Transverse colon (tissue), 4 donors: ENCODE measurements around the gene CCDC88B. TPM values are rescaled to one million over a fixed set of nuclear protein-coding genes. Genes with fewer than 3 reads are reported as not detected.

Experiments used
- DNase-seq: peaks from one replicate; pipeline ENCODE4 v3.0.0-alpha.2; 2019
- H3K27ac ChIP-seq, 4 donors: fragments of 200-600 bp; sonication (generic); 2 replicates each; pipeline ENCODE4 v1.5.1; 2016 to 2018; ENCODE audit warnings: inconsistent platforms in 4 of 4
- H3K27me3 ChIP-seq: fragments of 200-600 bp; sonication (generic); 2 replicates; pipeline ENCODE4 v1.5.1; 2017; ENCODE audit warnings: inconsistent platforms
- H3K36me3 ChIP-seq, 4 donors: fragments of 200-600 bp; sonication (generic); 2 replicates each; pipeline ENCODE4 v1.5.1; 2017 to 2019; ENCODE audit warnings: inconsistent platforms in 4 of 4
- H3K4me1 ChIP-seq, 4 donors: fragments of 200-600 bp; sonication (generic); 2 replicates each; pipeline ENCODE4 v1.5.1; 2017 to 2020; ENCODE audit warnings: inconsistent platforms in 4 of 4
- H3K4me3 ChIP-seq, 4 donors: fragments of 200-600 bp; sonication (generic); 1 replicate in 1 of 4; 2 replicates in 3 of 4; pipeline versions ENCODE4 v1.5.1 to v1.6.1; 2017 to 2019; ENCODE audit warnings: inconsistent platforms in 4 of 4
- H3K9me3 ChIP-seq, 2 donors: fragments of 200-600 bp; sonication (generic); 2 replicates each; pipeline ENCODE4 v1.5.1; 2017 to 2019; ENCODE audit warnings: inconsistent platforms in 2 of 2
- CTCF ChIP-seq, 5 experiments: fragments of 200-600 bp in 3 of 5; fragments of 450-650 bp in 2 of 5; sonication (generic) in 3 of 5; IDR thresholded peaks; 1 replicate in 2 of 5; 2 replicates in 3 of 5; pipeline ENCODE4 v1.5.1; 2016 to 2017; ENCODE audit warnings: antibody characterized with exemption in 5 of 5, inconsistent platforms in 3 of 5, mild to moderate bottlenecking in 2 of 5, moderate library complexity in 1 of 5
- EP300 ChIP-seq: sonication (generic); formaldehyde crosslinking; IDR thresholded peaks from one replicate; pipeline ENCODE4 v1.6.1; 2017; ENCODE audit warnings: antibody characterized with exemption, low read depth
- POLR2A ChIP-seq: fragments of 450-650 bp; IDR thresholded peaks from one replicate; pipeline ENCODE4 v1.6.1; 2016; ENCODE audit warnings: antibody characterized with exemption, mild to moderate bottlenecking, moderate library complexity
- POLR2AphosphoS5 ChIP-seq, 3 donors: sonication (generic); formaldehyde crosslinking; IDR thresholded peaks; one replicate each; pipeline ENCODE4 v1.6.1; 2016; ENCODE audit warnings: antibody characterized with exemption in 3 of 3
- WGBS, 2 donors: methylation state at CpG; one replicate each; pipeline ENCODE4 v1.1.5; 2018; ENCODE audit warnings: low coverage in 1 of 2; 5-methylcytosine and 5-hydroxymethylcytosine counted together
- in situ Hi-C, 4 donors: fragments of 200-750 bp; cut with MboI; loops; one replicate each; pipeline versions ENCODE4 v1.15.0 to v1.15.1; 2017; ENCODE audit warnings: low sequenced_read_pairs in 3 of 4, low pct_ligation_motif_present in 1 of 4, low pct_unique_long_range_greater_than_20kb in 1 of 4
- intact Hi-C: fragments of 100-400 bp; cut with DNase I; formaldehyde crosslinking; loops from one replicate; pipeline ENCODE4 v1.15.1; 2023; ENCODE audit warnings: low total_unique reads
- total RNA-seq, 4 donors: library from RNA; depleted of rRNA; stranded (reverse); fragments of >200 nt; gene quantifications; one replicate each; pipeline ENCODE4 v1.1.0, GENCODE V29; 2016

Gene CCDC88B
- total RNA-seq, result 100 to 1,000 TPM in 1 of 4 donors, 10 to 100 TPM in 3; 24.8 to 203 (median 47.1) TPM

DNA sequence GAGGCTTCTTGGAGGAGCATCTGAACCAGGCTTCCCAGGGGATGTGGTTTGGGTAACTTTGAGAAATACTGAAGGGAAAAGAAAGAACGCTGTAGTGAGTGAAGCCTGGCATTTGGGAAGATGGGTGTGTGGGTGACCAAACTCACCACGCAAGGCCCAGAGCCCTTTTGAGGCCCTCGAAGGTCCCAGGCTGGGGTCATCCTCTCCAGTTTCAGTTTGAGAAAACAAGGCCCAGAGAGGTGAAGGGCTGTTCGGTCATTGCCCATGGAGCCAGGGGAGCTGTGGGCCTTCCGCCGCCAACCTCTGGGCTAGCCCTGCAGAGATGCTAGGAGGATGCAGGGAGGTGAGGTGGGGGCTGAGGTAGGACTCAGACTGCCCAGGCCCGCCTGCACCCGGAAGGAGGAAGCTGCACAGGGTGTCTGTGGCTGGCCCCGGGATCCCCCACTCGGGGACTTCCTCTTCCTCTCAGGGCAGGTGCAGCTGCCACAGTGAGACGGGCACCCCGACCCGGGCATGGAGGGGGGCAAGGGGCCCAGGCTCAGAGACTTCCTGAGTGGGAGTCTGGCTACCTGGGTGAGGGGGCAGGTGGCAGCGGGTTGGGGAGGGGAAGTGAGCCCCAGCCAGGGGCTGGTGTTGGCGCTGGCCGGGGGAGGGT is at the start of gene CCDC88B:
CCDC88B (plus strand) TSS at position 451 of the 655 bp plus-strand sequence; CDS start at position 514, 63 bp downstream.
- intact Hi-C loops, result no loop called here
- TF ChIP-seq POLR2A, result no peak
- TF ChIP-seq POLR2AphosphoS5 (IDR thresholded peaks at IDR 0.05), result peak in 1 of 3 donors; percentile 36
- TF ChIP-seq CTCF (IDR thresholded peaks at IDR 0.05), result no peak
- TF ChIP-seq EP300, result no peak

DNA sequence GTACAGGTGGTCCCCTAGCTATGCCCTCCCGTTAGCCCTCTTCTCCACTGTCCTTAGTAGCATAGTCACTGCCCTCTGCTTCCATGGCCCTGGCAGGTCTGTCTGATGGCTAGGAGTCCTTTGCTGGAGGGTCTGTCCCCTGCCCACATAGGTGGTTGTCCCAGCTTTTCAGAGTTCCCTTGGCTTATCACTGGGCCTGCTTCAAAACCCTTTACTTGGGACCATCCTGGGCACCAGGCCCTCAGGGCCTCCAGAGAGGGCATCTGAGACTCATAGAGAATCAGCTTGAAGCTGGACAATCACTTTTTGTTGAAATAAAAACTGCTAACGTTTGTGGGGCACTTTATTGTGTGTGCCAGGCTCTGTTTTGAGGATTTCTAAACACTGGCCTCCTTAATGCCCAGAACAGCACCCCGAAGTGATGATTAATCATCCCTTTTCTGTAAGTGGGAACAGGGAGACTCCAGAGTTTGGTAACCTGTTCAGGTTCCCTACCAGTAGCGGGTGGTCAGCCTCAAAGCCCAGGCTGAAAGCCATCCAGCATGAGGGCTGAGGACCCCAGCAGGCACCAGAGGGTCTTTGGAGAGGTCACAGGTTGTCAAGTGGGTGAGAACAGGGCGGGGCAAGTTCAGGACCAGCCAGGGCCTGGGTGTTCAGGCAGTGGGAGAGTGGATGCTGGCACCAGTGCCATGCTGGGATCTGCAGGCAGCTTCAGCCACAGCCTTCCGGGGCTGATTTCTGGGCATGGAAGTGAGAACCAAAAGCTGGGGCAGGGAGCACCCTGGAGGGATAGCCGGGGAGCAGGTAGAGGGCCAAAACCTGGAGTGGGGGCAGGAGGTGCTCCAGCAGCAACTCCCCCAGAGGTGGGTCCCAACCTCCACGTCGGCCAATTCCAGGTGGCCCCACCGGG is 49.4 kb upstream of the CCDC88B start:
- TF ChIP-seq POLR2AphosphoS5 (IDR thresholded peaks at IDR 0.05) (no peak), EP300 (no peak), POLR2A (no peak), CTCF (IDR thresholded peaks at IDR 0.05) (no peak)
- peaks cover 6 to 31% (median 26%) of the 10 kb centered on the region in 4 donors for H3K4me1 ChIP-seq
- intact Hi-C loops (no loop called here), in situ Hi-C loops (loop anchor here in 1 of 4 donors (10.0 kb wide), 1 partner anchor 86 kb away; the partner anchor contains the start of gene FERMT3)
- no peaks in the 10 kb centered on the region for H3K9me3 ChIP-seq
- H3K4me3 ChIP-seq, result no peak overlapping the region
- no peak overlapping the region for H3K27ac ChIP-seq
- H3K27me3 ChIP-seq, result peaks cover 63% of the 10 kb centered on the region
- H3K36me3 ChIP-seq, result no peaks in the 10 kb centered on the region
- no peak for DNase-seq
- 52 to 80% methylated on average over 1 to 10 of the region's 10 CpGs for WGBS, 2 donors

More for the DNA sequence above, at the start of gene CCDC88B:
- Histone ChIP-seq H3K4me1 (peaks cover 7 to 32% (median 30%) of the 10 kb centered on the region in 4 donors), H3K4me3 (peak within 1 kb of the TSS in 3 of 4 donors; percentile 3 to 36 (median 20)), H3K9me3 (no peaks in the 10 kb centered on the region), H3K27ac (peak within 1 kb of the TSS; percentile 43 to 84 (median 56)), H3K36me3 (no peaks in the 10 kb centered on the region), H3K27me3 (no peaks in the 10 kb centered on the region)
- DNase-seq, result peak; percentile 85
- in situ Hi-C loops, result no loop called here
- WGBS, 2 donors, result 48 to 70% methylated on average over 2 to 14 of the region's 16 CpGs

GRCh38 chr11:64291262-64291751 is 48.7 kb upstream of the CCDC88B start, which contains the start of gene KCNK4:
KCNK4 (plus strand) TSS chr11:64291302; CDS start chr11:64293019, 1,717 bp downstream.
- H3K36me3 ChIP-seq, result no peaks in the 10 kb centered on the region
- peaks cover 69% of the 10 kb centered on the region for H3K27me3 ChIP-seq
- TF ChIP-seq EP300, result no peak
- no peak for TF ChIP-seq POLR2A
- TF ChIP-seq CTCF (IDR thresholded peaks at IDR 0.05), result no peak
- no peak for TF ChIP-seq POLR2AphosphoS5 (IDR thresholded peaks at IDR 0.05)
- no peaks in the 10 kb centered on the region for H3K9me3 ChIP-seq
- intact Hi-C loops, result no loop called here
- WGBS, 2 donors, result 4% methylated on average over 14 of the region's 45 CpGs; no CpG with 5 or more reads in 1 of the 2 donors
- peak within 1 kb of the TSS in 2 of 4 donors; percentile 27 to 43 for H3K4me3 ChIP-seq
- H3K4me1 ChIP-seq, result peaks cover 2 to 26% (median 21%) of the 10 kb centered on the region in 4 donors
- no peak within 1 kb of the TSS for H3K27ac ChIP-seq
- in situ Hi-C loops, result loop anchor here in 1 of 4 donors (10.0 kb wide), 1 partner anchor 87 kb away; the partner anchor contains the start of gene FERMT3
- DNase-seq, result no peak
